Measurements from ENCODE around the gene SDCCAG8. TPM values are rescaled to one million over a fixed set of nuclear protein-coding genes. Genes with fewer than 3 reads are reported as not detected.

SDCCAG8 gene
- total RNA-seq, 2 donors from 2014 or later = 18.4 to 18.8 TPM

GRCh38 chr1:243489158-243489527, 233.3 kb downstream of the SDCCAG8 start:
- TF ChIP-seq CTCF (IDR thresholded peaks at IDR 0.05) = no peak
- intact Hi-C loops (cut with DNase I) = no loop called here
- no peak overlapping the region for H3K27ac ChIP-seq

GRCh38 chr1:243489681-243490546, 234.1 kb downstream of the SDCCAG8 start:
- H3K4me3 ChIP-seq = no peak overlapping the region
- H3K9me3 ChIP-seq = no peaks in the 10 kb centered on the region
- no peak overlapping the region for H3K27ac ChIP-seq
- no peak for DNase-seq
- no peaks in the 10 kb centered on the region for H3K4me1 ChIP-seq
- intact Hi-C loops (cut with DNase I) = no loop called here
- H3K9ac ChIP-seq (ENCODE audit: low read depth in 2 of 2, low read length in 2 of 2) = no peak overlapping the region
- H3K27me3 ChIP-seq = no peaks in the 10 kb centered on the region
- H3K36me3 ChIP-seq = no peaks in the 10 kb centered on the region
- TF ChIP-seq CTCF (IDR thresholded peaks at IDR 0.05) = no peak

More at GRCh38 chr1:243489158-243489527, 233.3 kb downstream of the SDCCAG8 start:
- Histone ChIP-seq H3K9me3 (no peaks in the 10 kb centered on the region), H3K4me1 (no peaks in the 10 kb centered on the region), H3K36me3 (no peaks in the 10 kb centered on the region), H3K27me3 (no peaks in the 10 kb centered on the region), H3K4me3 (no peak overlapping the region), H3K9ac (ENCODE audit: low read depth in 2 of 2, low read length in 2 of 2) (no peak overlapping the region)
- DNase-seq = no peak

- Histone ChIP-seq H3K4me1 (no peaks in the 10 kb centered on the region), H3K4me3 (no peak overlapping the region), H3K9me3 (no peaks in the 10 kb centered on the region), H3K27me3 (no peaks in the 10 kb centered on the region), H3K9ac (ENCODE audit: low read depth in 2 of 2, low read length in 2 of 2) (no peak overlapping the region), H3K36me3 (no peaks in the 10 kb centered on the region), H3K27ac (no peak overlapping the region)
- DNase-seq = no peak
- intact Hi-C loops (cut with DNase I) = no loop called here
- TF ChIP-seq CTCF (IDR thresholded peaks at IDR 0.05) = no peak
Measured at GRCh38 chr1:243490748-243491686, 235.2 kb downstream of the SDCCAG8 start.

GRCh38 chr1:243493156-243494129, 237.6 kb downstream of the SDCCAG8 start:
- DNase-seq = no peak
- H3K9me3 ChIP-seq = no peaks in the 10 kb centered on the region
- H3K36me3 ChIP-seq = no peaks in the 10 kb centered on the region
- no peaks in the 10 kb centered on the region for H3K4me1 ChIP-seq
- no peak for TF ChIP-seq CTCF (IDR thresholded peaks at IDR 0.05)
- no peak overlapping the region for H3K9ac ChIP-seq (ENCODE audit: low read depth in 2 of 2, low read length in 2 of 2)
- no peak overlapping the region for H3K27ac ChIP-seq
- no peak overlapping the region for H3K4me3 ChIP-seq
- H3K27me3 ChIP-seq = no peaks in the 10 kb centered on the region
- intact Hi-C loops (cut with DNase I) = no loop called here
